Endothelial cell (in vitro differentiated cells): ENCODE data around the gene SBF2. TPM values are rescaled to one million over a fixed set of nuclear protein-coding genes. Genes with fewer than 3 reads are reported as not detected.

ENCODE experiments used
- DNase-seq: peaks from one replicate; pipeline ENCODE4 v3.0.0; 2021; ENCODE audit warnings: low spot score
- H3K27ac Mint-ChIP-seq: one replicate; pipeline ENCODE4 v1.8.0; 2021; ENCODE audit warnings: mixed read lengths, inconsistent platforms; ENCODE audit not compliant: unreplicated experiment
- H3K27me3 Mint-ChIP-seq: one replicate; pipeline ENCODE4 v1.8.0; 2021; ENCODE audit warnings: mild to moderate bottlenecking, moderate library complexity, mixed read lengths, inconsistent platforms; ENCODE audit not compliant: unreplicated experiment
- H3K36me3 Mint-ChIP-seq: one replicate; pipeline ENCODE4 v1.8.0; 2021; ENCODE audit warnings: mild to moderate bottlenecking, low read depth, mixed read lengths, inconsistent platforms; ENCODE audit not compliant: unreplicated experiment
- H3K4me1 Mint-ChIP-seq: one replicate; pipeline ENCODE4 v1.8.0; 2021; ENCODE audit warnings: mild to moderate bottlenecking, mixed read lengths, inconsistent platforms; ENCODE audit not compliant: unreplicated experiment
- H3K4me3 Mint-ChIP-seq: one replicate; pipeline ENCODE4 v1.8.0; 2021; ENCODE audit warnings: mild to moderate bottlenecking, mixed read lengths, inconsistent platforms; ENCODE audit not compliant: unreplicated experiment
- H3K9me3 Mint-ChIP-seq: one replicate; pipeline ENCODE4 v1.8.0; 2021; ENCODE audit warnings: mixed read lengths, inconsistent platforms; ENCODE audit not compliant: unreplicated experiment
- total RNA-seq: library from RNA; stranded (reverse); fragmentation: NEBNext Ultra II Directional; extraction: Animal tissue kit (Norgen Biotek cat#: 25700); gene quantifications from one replicate; pipeline ENCODE4 v1.2.1, GENCODE V29; 2021; ENCODE audit not compliant: unreplicated experiment
- TF ChIP-seq, protein P1 (sequence below): fragments of 200-600 bp; sonication (generic); IDR thresholded peaks from one replicate; pipeline ENCODE4 v1.5.0; 2021; ENCODE audit warnings: antibody characterized with exemption; ENCODE audit not compliant: unreplicated experiment

Gene SBF2
- total RNA-seq, 1 donor from 2014 or later = 40.8 TPM

DNA sequence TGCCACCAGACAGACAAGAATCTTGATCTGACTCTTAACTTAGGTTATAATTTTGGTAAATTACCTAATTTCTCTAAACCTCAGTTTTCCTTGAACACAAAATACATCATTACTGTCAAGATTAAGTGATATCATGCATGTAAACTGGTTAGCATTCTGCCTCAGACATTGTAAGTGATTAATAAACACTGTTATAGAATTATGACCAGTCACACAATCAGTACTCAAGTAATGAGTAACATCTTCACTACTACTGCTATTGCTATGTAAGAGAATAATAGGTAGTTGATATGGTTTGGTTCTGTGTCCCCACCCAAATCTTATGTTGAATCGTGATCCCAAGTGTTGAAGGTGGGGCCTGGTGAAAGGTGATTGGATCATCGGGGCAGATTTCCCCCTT, 218.9 kb downstream of the SBF2 start:
- Mint-ChIP-seq H3K27ac (no peak overlapping the region), H3K9me3 (peaks cover under 1% of the 10 kb centered on the region), H3K27me3 (no peaks in the 10 kb centered on the region), H3K4me3 (no peak overlapping the region), H3K4me1 (no peaks in the 10 kb centered on the region), H3K36me3 (peaks cover 14% of the 10 kb centered on the region)
- TF ChIP-seq, protein P1, sequence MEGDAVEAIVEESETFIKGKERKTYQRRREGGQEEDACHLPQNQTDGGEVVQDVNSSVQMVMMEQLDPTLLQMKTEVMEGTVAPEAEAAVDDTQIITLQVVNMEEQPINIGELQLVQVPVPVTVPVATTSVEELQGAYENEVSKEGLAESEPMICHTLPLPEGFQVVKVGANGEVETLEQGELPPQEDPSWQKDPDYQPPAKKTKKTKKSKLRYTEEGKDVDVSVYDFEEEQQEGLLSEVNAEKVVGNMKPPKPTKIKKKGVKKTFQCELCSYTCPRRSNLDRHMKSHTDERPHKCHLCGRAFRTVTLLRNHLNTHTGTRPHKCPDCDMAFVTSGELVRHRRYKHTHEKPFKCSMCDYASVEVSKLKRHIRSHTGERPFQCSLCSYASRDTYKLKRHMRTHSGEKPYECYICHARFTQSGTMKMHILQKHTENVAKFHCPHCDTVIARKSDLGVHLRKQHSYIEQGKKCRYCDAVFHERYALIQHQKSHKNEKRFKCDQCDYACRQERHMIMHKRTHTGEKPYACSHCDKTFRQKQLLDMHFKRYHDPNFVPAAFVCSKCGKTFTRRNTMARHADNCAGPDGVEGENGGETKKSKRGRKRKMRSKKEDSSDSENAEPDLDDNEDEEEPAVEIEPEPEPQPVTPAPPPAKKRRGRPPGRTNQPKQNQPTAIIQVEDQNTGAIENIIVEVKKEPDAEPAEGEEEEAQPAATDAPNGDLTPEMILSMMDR = no peak
- no peak for DNase-seq

DNA sequence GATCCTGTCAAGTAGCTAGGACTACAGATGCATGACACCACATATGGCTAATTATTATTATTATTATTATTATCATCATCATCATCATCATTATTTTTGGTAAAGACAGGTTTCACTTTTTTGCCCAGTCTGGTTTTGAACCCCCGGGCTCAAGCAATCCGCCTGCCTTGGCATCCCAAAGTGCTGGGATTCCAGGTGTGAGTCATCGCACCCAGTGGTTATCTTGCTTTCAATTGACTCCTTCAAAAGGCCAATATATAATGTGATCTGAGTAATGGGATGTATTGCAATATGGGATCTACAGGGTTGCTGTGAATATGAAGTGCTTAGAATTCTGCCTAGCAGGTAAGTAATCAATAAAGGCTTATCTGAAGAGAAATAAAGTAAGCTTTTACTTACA, 221.2 kb downstream of the SBF2 start:
- Mint-ChIP-seq H3K27me3 (no peaks in the 10 kb centered on the region), H3K27ac (no peak overlapping the region), H3K9me3 (no peaks in the 10 kb centered on the region), H3K4me1 (no peaks in the 10 kb centered on the region), H3K36me3 (peaks cover 8% of the 10 kb centered on the region), H3K4me3 (no peak overlapping the region)
- TF ChIP-seq, protein P1 = no peak
- no peak for DNase-seq

DNA sequence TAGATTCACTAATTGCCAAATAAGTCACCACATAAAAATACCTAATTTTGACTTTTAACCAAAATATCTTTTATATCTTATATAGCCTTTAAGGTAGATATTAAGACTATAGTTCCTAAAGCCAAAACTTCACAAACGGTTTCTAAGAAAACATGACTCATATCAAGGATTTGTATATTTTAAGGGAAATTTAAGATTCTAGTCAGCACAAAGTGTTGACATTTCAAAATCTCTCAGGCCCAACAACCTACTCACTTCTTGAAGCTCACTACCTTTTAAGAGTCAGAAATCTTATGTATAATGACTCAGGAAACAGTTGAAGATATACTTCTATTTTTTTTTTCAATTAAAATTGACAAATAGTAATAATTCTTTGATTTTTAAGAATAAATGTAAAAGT, 221.9 kb downstream of the SBF2 start:
- Mint-ChIP-seq H3K27me3 (no peaks in the 10 kb centered on the region), H3K9me3 (no peaks in the 10 kb centered on the region), H3K4me1 (no peaks in the 10 kb centered on the region), H3K4me3 (no peak overlapping the region), H3K36me3 (peaks cover 8% of the 10 kb centered on the region), H3K27ac (no peak overlapping the region)
- TF ChIP-seq, protein P1 = no peak
- no peak for DNase-seq

DNA sequence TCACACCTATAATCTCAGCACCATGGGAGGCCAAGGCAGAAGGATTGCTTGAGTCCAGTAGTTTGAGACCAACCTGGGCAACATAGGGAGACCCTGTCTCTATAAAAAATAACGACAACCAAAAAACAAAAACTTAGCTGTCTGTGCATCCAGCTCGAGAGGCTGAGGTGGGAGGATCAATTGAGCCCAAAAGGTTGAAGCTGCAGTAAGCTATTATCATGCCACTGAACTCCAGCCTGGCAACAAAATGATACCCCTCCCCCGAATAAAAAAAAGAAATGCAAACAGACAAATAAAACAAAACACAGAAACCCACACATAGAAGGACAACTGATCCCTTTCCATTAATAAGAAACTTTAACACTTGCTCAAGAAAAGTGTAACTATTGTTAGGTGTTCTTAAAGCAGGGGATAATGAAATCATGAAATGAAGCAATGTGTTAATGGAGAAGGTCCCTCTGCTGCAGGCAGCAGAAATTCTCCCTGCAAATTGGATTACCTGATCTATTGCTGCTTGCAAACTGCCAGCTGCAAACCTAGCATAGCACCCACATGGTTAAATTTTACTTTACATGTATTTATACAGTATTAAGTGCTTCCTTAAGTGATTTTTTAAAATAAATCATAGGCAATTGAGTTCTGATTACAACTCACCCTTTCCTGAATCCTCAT, 226.3 kb downstream of the SBF2 start:
- TF ChIP-seq, protein P1 = no peak
- Mint-ChIP-seq H3K27ac (no peak overlapping the region), H3K36me3 (peaks cover 4% of the 10 kb centered on the region), H3K9me3 (no peaks in the 10 kb centered on the region), H3K4me3 (no peak overlapping the region), H3K27me3 (no peaks in the 10 kb centered on the region), H3K4me1 (no peaks in the 10 kb centered on the region)
- DNase-seq = no peak

DNA sequence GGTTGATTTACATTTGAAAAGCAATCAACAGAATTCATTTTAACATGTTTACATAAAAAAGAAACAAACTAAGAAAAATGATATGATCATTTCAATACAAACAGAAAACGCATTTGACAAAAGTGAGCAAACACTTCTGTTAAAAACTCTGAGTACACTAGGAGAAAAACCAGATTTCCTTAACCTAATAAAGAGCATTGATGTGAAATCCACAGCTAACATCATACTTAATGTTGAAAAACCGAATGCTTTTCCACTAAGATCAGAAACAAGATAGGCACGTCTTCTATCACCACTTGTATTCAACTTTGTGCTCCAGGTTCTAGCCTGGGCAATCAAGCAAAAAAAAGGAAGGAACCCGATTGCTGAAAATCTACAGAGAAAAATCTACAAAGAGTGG, 227.6 kb downstream of the SBF2 start:
- Mint-ChIP-seq H3K36me3 (peaks cover 4% of the 10 kb centered on the region), H3K27ac (no peak overlapping the region), H3K4me3 (no peak overlapping the region)

More for the DNA sequence above, 227.6 kb downstream of the SBF2 start:
- no peaks in the 10 kb centered on the region for H3K9me3 Mint-ChIP-seq
- no peak for DNase-seq
- H3K27me3 Mint-ChIP-seq = peaks cover 1% of the 10 kb centered on the region
- H3K4me1 Mint-ChIP-seq = no peaks in the 10 kb centered on the region
- TF ChIP-seq, protein P1 = no peak
